Activated CD4-positive, alpha-beta T cell treated with anti-CD3 and anti-CD28 coated beads, Interleukin-2, amount 50 U/mL, for 1 hour (primary cell): Measurements from ENCODE around the gene WWOX.

Experiments used
- DNase-seq: peaks from one replicate; pipeline ENCODE4 v3.0.0-alpha.2; 2020

The WWOX gene

GRCh38 chr16:78932355-78932943 lies 833.0 kb downstream of the WWOX start:
- DNase-seq = no peak

- no peak for DNase-seq
Observed at GRCh38 chr16:78936060-78936459, 836.6 kb downstream of the WWOX start.

GRCh38 chr16:78939597-78939996 lies 840.1 kb downstream of the WWOX start:
- no peak for DNase-seq

- no peak for DNase-seq
Observed at GRCh38 chr16:78942625-78943245, 843.3 kb downstream of the WWOX start.

- no peak for DNase-seq
Observed at GRCh38 chr16:78945336-78945735, 845.9 kb downstream of the WWOX start.

- DNase-seq = no peak
Observed at GRCh38 chr16:78946556-78946955, 847.1 kb downstream of the WWOX start.

GRCh38 chr16:78950768-78951167 lies 851.3 kb downstream of the WWOX start:
- no peak for DNase-seq

GRCh38 chr16:78952630-78953029 lies 853.2 kb downstream of the WWOX start:
- no peak for DNase-seq

GRCh38 chr16:78953526-78953925 lies 854.1 kb downstream of the WWOX start:
- DNase-seq = no peak

- no peak for DNase-seq
Observed at GRCh38 chr16:78955206-78955605, 855.8 kb downstream of the WWOX start.

- no peak for DNase-seq
Observed at GRCh38 chr16:78956859-78957258, 857.4 kb downstream of the WWOX start.

- DNase-seq = no peak
Observed at GRCh38 chr16:78957317-78958100, 858.1 kb downstream of the WWOX start.

- DNase-seq = no peak
Observed at GRCh38 chr16:78961464-78961863, 862.0 kb downstream of the WWOX start.

- DNase-seq = no peak
Observed at GRCh38 chr16:78962457-78962929, 863.0 kb downstream of the WWOX start.

- DNase-seq = no peak
Observed at GRCh38 chr16:78967948-78968347, 868.5 kb downstream of the WWOX start.

- DNase-seq = no peak
Observed at GRCh38 chr16:78969721-78970120, 870.3 kb downstream of the WWOX start.

GRCh38 chr16:78970650-78971049 lies 871.2 kb downstream of the WWOX start:
- no peak for DNase-seq

- no peak for DNase-seq
Observed at GRCh38 chr16:78972006-78972405, 872.6 kb downstream of the WWOX start.

- no peak for DNase-seq
Observed at GRCh38 chr16:78972986-78973385, 873.5 kb downstream of the WWOX start.

- DNase-seq = no peak
Observed at GRCh38 chr16:78976212-78976611, 876.8 kb downstream of the WWOX start.

- DNase-seq = no peak
Observed at GRCh38 chr16:78980825-78981224, 881.4 kb downstream of the WWOX start.

GRCh38 chr16:78982096-78982744 lies 882.8 kb downstream of the WWOX start:
- no peak for DNase-seq

GRCh38 chr16:78984324-78984723 lies 884.9 kb downstream of the WWOX start:
- no peak for DNase-seq
